NCI-H1417 treated with DMSO at 0.1 percent for 48 hours (cell line): Measurements from ENCODE around the gene CLEC12A.
"Not testable (repeated sequence)": the region's sequence is repeated elsewhere in the genome, so short reads cannot be mapped to it uniquely, and the experiment has no call there.

Source experiments
- DNase-seq: peaks from one replicate; lab custom pipeline; 2025; lab: John Stamatoyannopoulos, UW

Gene CLEC12A

GRCh38 chr12:9971181-9971580 lies at the start of gene CLEC12A:
Gene CLEC12A, plus strand, starts transcription at chr12:9971409. Its CDS starts 188 bp downstream, at chr12:9971597.
- DNase-seq = no peak

- no peak for DNase-seq
Observed at GRCh38 chr12:9922429-9922828, 48.8 kb upstream of the CLEC12A start.

- DNase-seq = no peak
Observed at GRCh38 chr12:9925705-9926393, 45.4 kb upstream of the CLEC12A start.

GRCh38 chr12:9926876-9927275 lies 44.3 kb upstream of the CLEC12A start:
- DNase-seq = no peak

- no peak for DNase-seq
Observed at GRCh38 chr12:9928607-9929006, 42.6 kb upstream of the CLEC12A start.

GRCh38 chr12:9931245-9931644 lies 40.0 kb upstream of the CLEC12A start:
- no peak for DNase-seq

- no peak for DNase-seq
Observed at GRCh38 chr12:9932270-9932669, 38.9 kb upstream of the CLEC12A start, which contains the start of gene CLEC2A. Gene CLEC2A, minus strand, starts transcription at chr12:9932370. Its CDS starts 41 bp downstream, at chr12:9932329.

GRCh38 chr12:9933958-9934357 lies 37.3 kb upstream of the CLEC12A start:
- DNase-seq = no peak

GRCh38 chr12:9935026-9935425 lies 36.2 kb upstream of the CLEC12A start:
- DNase-seq = no peak

- no peak for DNase-seq
Observed at GRCh38 chr12:9936591-9936990, 34.6 kb upstream of the CLEC12A start.

GRCh38 chr12:9940375-9940774 lies 30.8 kb upstream of the CLEC12A start:
- DNase-seq = no peak

GRCh38 chr12:9941838-9942237 lies 29.4 kb upstream of the CLEC12A start:
- DNase-seq = no peak

GRCh38 chr12:9943240-9943639 lies 28.0 kb upstream of the CLEC12A start:
- DNase-seq = no peak

GRCh38 chr12:9944391-9944790 lies 26.8 kb upstream of the CLEC12A start:
- DNase-seq = no peak

- DNase-seq = no peak
Observed at GRCh38 chr12:9947674-9948073, 23.5 kb upstream of the CLEC12A start.

GRCh38 chr12:9948606-9949296 lies 22.5 kb upstream of the CLEC12A start:
- no peak for DNase-seq

GRCh38 chr12:9951026-9951675 lies 20.1 kb upstream of the CLEC12A start:
- no peak for DNase-seq

GRCh38 chr12:9952954-9953729 lies 18.1 kb upstream of the CLEC12A start:
- not testable (repeated sequence) for DNase-seq

- no peak for DNase-seq
Observed at GRCh38 chr12:9957834-9958233, 13.4 kb upstream of the CLEC12A start.

GRCh38 chr12:9960590-9960989 lies 10.6 kb upstream of the CLEC12A start:
- no peak for DNase-seq

- no peak for DNase-seq
Observed at GRCh38 chr12:9961106-9961505, 10.1 kb upstream of the CLEC12A start.

GRCh38 chr12:9961901-9962300 lies 9.3 kb upstream of the CLEC12A start:
- DNase-seq = no peak
